ENCODE results near the gene KCNH1.

Gene KCNH1

GRCh38 chr1:210915890-210916507 lies 217.9 kb downstream of the KCNH1 start:
- DNase-seq: peak; percentile 12

DNA sequence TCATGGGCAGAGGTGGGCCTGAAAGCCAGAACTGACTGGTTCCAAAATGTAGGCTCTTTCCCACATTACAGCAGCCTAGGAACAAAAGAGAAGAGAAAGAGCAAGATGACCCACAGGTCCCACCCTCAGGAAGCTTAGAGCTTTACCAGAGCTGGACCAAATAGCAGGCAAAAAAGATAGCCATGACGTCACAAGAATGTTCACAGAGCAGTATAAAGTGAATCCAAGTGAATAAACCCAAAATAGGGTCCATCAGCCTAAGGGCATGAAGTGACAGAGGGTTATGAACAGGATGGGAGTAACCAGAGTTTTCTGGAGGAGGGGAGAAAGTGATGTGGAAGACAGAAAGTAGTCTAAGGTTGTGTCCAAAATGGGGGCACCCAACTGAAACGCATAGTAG lies 221.2 kb downstream of the KCNH1 start:
- no peak for DNase-seq

DNA sequence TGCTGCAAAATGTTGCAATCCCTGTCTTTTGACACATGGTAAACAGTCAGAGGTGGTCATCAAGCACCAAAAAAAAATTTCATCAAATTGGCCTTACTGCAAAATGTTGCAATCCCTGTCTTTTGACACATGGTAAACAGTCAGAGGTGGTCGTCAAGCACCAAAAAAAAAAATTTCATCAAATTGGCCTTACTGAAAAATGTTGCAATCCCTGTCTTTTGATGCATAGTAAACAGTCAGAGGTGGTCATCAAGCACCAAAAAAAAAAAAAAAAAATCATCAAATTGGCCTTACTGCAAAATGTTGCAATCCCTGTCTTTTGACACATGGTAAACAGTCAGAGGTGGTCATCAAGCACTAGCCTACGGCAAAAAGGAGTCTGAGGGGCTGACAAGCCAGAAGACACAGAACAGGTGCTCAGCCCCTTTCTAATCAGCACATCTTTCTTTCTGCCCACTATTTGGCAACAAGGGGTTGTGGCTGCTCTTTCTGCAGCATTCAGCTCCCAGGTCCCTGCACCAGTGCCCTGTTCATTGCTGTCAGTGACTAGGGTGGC lies 223.8 kb downstream of the KCNH1 start:
- DNase-seq: no peak

DNA sequence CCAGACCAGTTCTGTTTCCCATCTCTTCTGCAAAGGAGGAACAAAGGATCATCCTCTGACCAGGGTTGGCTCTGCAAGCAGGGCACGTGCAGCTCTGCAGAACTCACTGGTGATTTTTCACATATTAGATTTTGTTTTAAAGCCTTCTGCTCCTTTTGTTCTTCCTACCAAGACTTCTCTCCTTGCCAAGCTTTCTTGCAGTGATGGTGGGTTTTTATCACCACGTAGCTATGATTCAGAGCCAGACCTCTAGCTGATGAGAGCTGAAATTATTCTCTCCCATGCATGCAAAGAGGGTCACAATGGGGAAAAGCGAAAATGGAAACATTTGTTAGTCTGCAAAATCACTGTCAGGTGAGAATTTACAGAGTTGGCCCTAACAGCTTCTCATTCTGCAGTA lies 225.2 kb downstream of the KCNH1 start:
- no peak for DNase-seq

GRCh38 chr1:210908257-210908656 lies 225.7 kb downstream of the KCNH1 start:
- DNase-seq: peak; percentile 54

GRCh38 chr1:210907251-210907805 lies 226.6 kb downstream of the KCNH1 start:
- DNase-seq: no peak

DNA sequence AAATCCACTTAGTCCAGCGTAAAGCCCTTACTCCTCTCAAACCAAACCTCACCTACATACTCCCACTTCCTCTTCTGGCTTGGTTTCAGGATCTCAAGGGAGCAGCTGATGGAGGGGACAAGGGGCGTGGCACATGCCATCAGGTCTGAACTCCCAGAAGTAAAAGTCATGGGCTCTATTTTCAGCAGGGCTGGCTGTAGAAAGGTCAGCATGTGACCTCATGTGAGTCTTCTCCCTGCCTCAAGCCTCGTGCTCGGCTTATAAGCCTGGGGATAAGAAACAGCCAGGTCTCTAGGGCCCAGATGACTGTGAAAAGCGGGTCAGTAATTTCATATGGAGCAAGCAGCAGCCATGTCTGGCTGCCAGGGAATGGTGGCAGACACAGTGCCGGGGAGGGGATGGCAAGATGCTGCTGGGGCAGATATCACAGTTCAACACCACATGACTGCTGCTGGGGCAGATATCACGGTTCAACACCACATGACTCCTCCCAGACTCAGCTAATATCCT lies 227.9 kb downstream of the KCNH1 start:
- no peak for DNase-seq

GRCh38 chr1:210905365-210905904 lies 228.5 kb downstream of the KCNH1 start:
- DNase-seq: no peak

GRCh38 chr1:210901981-210902770 lies 231.8 kb downstream of the KCNH1 start:
- DNase-seq: no peak

GRCh38 chr1:210900820-210901219 lies 233.1 kb downstream of the KCNH1 start:
- no peak for DNase-seq

DNA sequence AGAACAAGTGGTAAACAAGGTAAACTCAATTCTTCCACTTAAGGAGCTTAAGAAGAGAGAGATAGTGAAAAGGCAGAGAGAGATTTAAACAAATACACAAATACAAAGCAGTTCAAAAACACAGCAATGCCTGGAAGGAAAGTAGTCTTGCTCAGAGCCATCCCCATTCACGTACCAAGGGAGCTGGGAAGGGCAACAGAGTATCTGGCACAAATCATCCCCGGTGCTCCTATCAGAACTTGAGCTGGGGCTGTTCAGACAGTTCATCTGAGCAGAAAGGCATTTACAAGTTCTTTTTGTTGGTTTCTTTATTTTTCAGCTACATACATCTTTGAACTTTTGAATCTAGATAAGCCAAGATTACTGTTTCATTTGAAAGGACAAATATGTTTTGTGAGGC lies 233.9 kb downstream of the KCNH1 start:
- DNase-seq: no peak

- DNase-seq: no peak
Observed at GRCh38 chr1:210899676-210900075, 234.3 kb downstream of the KCNH1 start.

- DNase-seq: no peak
Observed at GRCh38 chr1:210898473-210898872, 235.5 kb downstream of the KCNH1 start.

GRCh38 chr1:210883821-210884220 lies 250.1 kb downstream of the KCNH1 start:
- no peak for DNase-seq

GRCh38 chr1:210882414-210883221 lies 251.3 kb downstream of the KCNH1 start:
- no peak for DNase-seq

- DNase-seq: no peak
Observed at GRCh38 chr1:210878564-210878963, 255.4 kb downstream of the KCNH1 start.

- DNase-seq: no peak
Observed at GRCh38 chr1:210876275-210876674, 257.7 kb downstream of the KCNH1 start.

GRCh38 chr1:210866532-210866931 lies 267.4 kb downstream of the KCNH1 start:
- DNase-seq: no peak

DNA sequence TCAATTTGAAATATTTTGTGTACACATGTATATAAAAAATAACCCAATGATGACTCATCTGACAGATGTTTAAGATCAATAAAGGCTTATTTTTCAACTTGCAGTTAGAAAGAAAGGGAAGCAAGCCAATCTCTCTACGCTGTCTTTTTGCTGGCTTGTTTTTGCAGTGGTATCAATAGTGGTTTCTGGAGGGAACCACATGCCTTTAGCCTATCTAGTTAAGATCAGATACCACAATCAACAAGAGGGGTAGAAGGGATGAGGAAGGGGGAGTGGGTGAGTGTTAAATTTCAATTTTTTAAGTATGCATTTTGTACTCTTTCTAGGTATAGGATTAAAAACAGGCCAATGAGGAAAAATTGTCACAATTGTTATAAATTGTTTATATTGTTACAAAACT lies 276.2 kb downstream of the KCNH1 start:
- DNase-seq: peak; percentile 18

DNA sequence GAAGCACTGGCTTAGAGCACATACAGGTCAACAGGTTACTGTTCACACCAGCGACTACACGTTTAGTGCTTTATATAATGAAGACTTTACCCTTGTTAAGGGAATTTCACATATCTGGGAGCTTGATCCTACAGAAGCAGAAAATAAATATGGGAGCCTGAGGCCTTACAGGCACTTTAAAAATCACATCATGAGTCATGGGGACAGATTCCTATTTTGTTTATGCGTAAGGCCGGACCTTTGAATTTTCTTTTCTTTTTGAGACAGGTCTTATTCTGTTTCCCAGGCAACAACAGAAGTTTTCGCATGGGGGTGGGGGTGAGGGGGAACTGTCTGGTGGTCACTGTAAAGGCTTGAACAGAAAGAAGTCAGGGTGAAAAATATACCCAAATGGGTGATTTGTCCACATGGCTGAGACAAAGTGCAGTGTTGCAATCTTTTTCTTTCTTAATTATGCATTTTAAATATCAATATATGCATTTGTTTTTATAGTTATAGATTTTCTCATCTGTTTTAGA lies 276.7 kb downstream of the KCNH1 start:
- no peak for DNase-seq

DNA sequence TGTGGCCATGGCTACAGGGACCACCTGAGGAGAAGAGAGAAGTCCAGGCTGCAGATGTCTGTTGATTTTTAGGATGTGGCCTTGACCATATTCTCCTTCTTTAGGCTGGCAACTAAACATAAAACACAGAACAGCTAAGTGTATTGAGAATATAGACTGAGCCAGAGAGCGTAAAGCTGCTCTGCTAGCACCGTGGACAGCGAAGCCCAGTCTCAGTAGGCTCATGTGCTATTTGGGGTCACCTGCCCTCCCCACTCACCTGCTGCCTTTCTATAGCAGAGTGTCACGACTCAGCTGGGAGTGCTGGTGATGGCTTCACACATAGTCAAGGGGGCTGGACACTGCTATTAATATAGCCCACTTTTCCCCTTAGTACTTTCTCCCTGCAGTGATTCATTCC lies 278.5 kb downstream of the KCNH1 start:
- no peak for DNase-seq

- no peak for DNase-seq
Observed at GRCh38 chr1:210853276-210853675, 280.7 kb downstream of the KCNH1 start.

All from NCI-H1694 treated with DMSO at 0.1 percent for 48 hours (cell line).